GM12892 (cell line): Measurements from ENCODE around the gene FOXO6.

Experiments used
- DNase-seq: peaks from one replicate; pipeline ENCODE4 v3.0.0; 2011; ENCODE audit not compliant: insufficient read length
- FAIRE-seq: peaks from 2 replicates; lab custom pipeline; 2011; peaks lifted over from hg19 to GRCh38; lab: Jason Lieb, UNC
- POLR2A ChIP-seq: IDR thresholded peaks from 2 replicates; pipeline ENCODE4 v1.6.1; 2011; ENCODE audit warnings: low read depth, low read length, control low read depth
- POLR2AphosphoS5 ChIP-seq: IDR thresholded peaks from 2 replicates; pipeline ENCODE4 v1.6.1; 2011; ENCODE audit warnings: low read depth, low read length, control low read depth
- TAF1 ChIP-seq: IDR thresholded peaks from 2 replicates; pipeline ENCODE4 v1.6.1; 2011; ENCODE audit warnings: low read depth, mild to moderate bottlenecking, control low read depth, low read length, borderline replicate concordance

The FOXO6 gene

DNA sequence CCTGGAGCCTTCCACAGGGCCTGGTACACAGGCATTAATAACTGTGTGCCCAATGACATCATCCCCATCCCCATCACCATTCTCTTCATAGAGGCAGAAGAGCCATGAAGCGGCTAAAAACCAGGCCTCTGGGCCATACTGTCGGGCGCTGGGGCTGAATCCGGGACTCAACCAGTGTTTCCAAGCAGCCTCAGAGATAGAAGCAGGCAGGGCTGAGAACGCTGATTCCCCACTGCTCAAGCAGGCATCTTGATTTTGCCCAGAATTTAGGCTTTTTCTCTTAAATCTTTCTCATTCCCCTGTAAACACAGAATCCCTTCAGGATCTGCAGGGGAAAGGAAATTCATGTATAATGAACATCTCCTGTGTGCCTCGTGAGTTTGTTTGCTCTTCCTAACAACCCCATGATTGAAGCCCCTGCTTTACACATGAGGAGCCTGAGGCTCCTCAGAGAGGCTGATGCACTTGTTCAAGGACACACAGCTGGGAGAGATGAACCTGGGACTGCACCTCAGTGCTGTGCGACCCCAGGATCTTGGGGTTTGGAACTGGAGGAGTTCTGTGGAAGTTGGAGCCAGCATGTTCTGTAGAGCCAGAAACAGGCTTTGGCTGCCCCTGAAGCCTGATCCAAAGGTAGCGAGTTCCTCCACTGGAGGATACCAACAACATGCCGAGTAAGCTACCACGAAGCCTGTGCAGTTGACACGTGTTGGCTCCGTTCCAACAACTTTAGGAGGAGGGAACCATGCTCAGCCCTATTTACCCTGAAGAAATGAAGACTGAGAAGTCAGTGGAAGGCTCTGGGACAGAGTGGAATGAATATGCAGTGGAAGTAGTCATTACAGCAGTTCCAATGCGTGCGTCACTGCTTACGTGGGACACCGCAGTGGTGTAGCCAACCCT is 67.8 kb downstream of the FOXO6 start:
- TF ChIP-seq TAF1 = no peak
- TF ChIP-seq POLR2A = no peak
- no peak for TF ChIP-seq POLR2AphosphoS5
- FAIRE-seq = no peak
- no peak for DNase-seq

DNA sequence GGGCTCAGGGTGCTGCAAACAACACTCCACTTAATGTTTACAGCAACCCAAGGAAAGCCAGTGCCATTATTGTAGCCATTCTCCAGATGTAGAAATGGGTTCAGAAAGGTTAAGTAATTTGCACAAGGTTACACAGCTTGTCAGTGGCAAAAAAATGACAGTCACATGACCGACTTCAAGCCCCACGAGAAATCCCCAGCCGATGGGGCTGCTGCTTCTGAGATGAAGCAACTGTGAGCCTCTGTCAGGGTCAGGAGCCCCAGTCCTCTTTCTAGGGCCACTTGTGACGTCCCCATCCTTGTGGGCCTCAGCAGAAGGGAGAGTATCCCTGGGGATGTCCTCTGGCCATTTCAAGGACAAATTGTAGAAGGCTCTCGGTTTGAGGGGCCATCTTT is 68.4 kb downstream of the FOXO6 start:
- no peak for DNase-seq
- FAIRE-seq = no peak
- TF ChIP-seq TAF1 (no peak), POLR2AphosphoS5 (no peak), POLR2A (no peak)

DNA sequence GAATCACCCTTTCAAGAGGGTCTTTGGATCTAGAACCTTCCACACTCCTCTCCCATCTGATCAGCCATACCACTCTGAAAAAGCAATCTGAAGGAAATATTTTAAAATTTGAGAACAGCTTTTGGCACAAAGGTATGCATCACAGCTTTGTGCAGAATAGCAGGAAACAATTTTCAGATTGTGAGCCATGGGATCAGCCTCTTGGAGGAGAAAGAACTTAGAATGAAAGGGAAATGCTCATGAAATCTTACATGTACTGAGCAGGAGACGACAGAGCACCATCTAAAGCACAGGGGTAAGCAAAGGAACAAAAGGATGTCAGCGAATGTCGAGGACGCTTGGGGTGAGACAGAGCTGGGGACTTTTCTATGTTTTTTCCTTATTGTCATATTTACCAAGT is 68.8 kb downstream of the FOXO6 start:
- FAIRE-seq = no peak
- TF ChIP-seq POLR2A = no peak
- no peak for TF ChIP-seq POLR2AphosphoS5
- TF ChIP-seq TAF1 = no peak

DNA sequence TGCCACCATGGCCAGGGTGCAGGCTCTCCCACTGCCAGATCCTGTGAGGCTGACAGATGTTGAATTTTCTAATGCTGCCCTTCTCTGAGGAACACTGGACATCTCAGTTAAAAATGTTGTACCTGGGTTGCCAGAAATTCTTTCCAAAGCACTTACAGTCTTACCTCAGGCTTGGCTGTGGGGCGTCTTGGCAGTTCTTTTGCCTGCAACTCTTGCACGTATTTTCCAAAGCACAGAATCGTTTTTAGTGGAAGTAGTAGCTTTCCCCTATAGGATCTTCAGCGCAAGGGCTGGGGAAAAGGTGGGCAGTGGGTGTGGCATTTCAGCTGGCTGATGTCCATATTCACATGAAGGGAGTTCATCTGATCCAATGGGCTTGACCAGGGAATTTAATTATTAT is 69.3 kb downstream of the FOXO6 start:
- DNase-seq = no peak
- TF ChIP-seq TAF1 (no peak), POLR2A (no peak), POLR2AphosphoS5 (no peak)
- FAIRE-seq = no peak

More for the DNA sequence above, 68.8 kb downstream of the FOXO6 start:
- DNase-seq = no peak

DNA sequence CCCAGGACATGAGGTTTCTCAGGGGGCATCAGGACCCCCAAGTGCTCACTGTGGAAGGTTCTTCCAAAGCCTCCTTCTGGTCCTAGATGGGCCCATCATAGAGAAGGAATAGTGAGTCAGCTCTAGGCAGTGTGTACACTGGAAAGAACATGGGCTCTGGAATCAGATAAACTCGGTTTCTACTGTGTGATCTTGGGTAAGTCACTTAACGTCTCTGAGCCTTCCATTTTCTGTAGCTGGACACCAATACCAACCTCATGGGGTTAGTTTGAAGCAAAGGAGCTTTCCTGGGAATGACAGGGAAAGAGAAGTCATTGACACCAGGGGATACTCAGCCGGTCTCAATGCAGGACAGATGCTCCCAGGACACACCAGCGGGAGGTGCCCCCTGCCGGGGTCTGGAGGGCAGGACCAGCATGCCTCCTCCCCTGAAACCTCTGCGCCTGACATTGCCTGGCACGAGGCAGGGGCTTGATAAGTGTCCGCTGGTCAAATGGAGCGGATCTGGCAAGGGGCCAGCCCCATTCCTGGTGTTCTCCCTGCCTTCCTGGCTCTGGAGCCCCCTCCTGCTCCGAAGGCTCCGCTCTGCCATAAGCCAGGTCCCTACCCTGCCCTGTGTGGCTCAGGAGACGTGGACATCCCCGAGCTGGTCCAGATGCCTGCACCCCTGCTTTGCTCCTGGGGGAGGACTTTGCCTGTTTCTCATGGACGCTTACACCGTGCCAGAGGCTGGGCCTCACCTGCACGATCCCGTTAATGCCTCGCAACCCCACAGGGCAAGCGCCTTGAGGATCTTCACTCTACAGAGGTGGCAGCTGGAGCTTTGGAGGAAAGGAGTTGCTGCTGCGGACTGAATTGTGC is 70.5 kb downstream of the FOXO6 start:
- TF ChIP-seq POLR2AphosphoS5 = no peak
- no peak for TF ChIP-seq TAF1
- TF ChIP-seq POLR2A = no peak
- no peak for DNase-seq
- no peak for FAIRE-seq
